HepG2 (cell line): ENCODE measurements around the gene CDC42BPG. TPM values are rescaled to one million over a fixed set of nuclear protein-coding genes. Genes with fewer than 3 reads are reported as not detected.

Experiments
- CHD2 ChIP-seq: IDR thresholded peaks from 2 replicates; pipeline ENCODE4 v1.6.1; 2011; ENCODE audit warnings: low read depth, low read length, improper control_type of control experiment
- ELF1 ChIP-seq: sonication (generic); formaldehyde crosslinking; IDR thresholded peaks from 2 replicates; pipeline ENCODE4 v1.4.0; 2020; ENCODE audit warnings: missing genetic modification reagents
- ETV6 ChIP-seq: sonication (generic); formaldehyde crosslinking; conservative IDR thresholded peaks from 2 replicates; pipeline ENCODE4 v1.4.0; 2020; ENCODE audit warnings: missing genetic modification reagents
- PAF1 ChIP-seq: IDR thresholded peaks from 2 replicates; pipeline ENCODE4 v1.6.1; 2016; ENCODE audit warnings: missing genetic modification reagents, missing compliant biosample characterization
- RAD21 ChIP-seq: fragments of 450-650 bp; formaldehyde crosslinking; IDR thresholded peaks from 2 replicates; pipeline ENCODE4 v1.5.0; 2020; ENCODE audit warnings: mild to moderate bottlenecking
- RFXAP ChIP-seq: sonication (generic); formaldehyde crosslinking; IDR thresholded peaks from 2 replicates; pipeline ENCODE4 v1.4.0; 2020; ENCODE audit warnings: missing genetic modification reagents, borderline replicate concordance
- ZIK1 ChIP-seq: sonication (generic); formaldehyde crosslinking; IDR thresholded peaks from 2 replicates; pipeline ENCODE4 v1.5.0; 2020; ENCODE audit warnings: mild to moderate bottlenecking, low read depth, missing genetic modification reagents, borderline replicate concordance
- ZNF207 ChIP-seq: fragments of 450-650 bp; IDR thresholded peaks from 2 replicates; pipeline ENCODE4 v1.6.1; 2016; ENCODE audit warnings: antibody characterized with exemption, borderline replicate concordance
- ZNF329 ChIP-seq: sonication (generic); formaldehyde crosslinking; IDR thresholded peaks from 2 replicates; pipeline ENCODE4 v1.9.0; 2021; ENCODE audit warnings: low read depth, mild to moderate bottlenecking, missing genetic modification reagents
- ZNF343 ChIP-seq: sonication (generic); formaldehyde crosslinking; IDR thresholded peaks from 2 replicates; pipeline ENCODE4 v1.4.0; 2020; ENCODE audit warnings: mild to moderate bottlenecking, missing genetic modification reagents
- ZNF589 ChIP-seq: sonication (generic); formaldehyde crosslinking; conservative IDR thresholded peaks from 2 replicates; pipeline ENCODE4 v1.8.0; 2022; ENCODE audit warnings: mild to moderate bottlenecking, moderate library complexity, missing genetic modification reagents
- ZNF703 ChIP-seq: sonication (generic); formaldehyde crosslinking; IDR thresholded peaks from 2 replicates; pipeline ENCODE4 v1.5.1; 2020; ENCODE audit warnings: missing genetic modification reagents, mild to moderate bottlenecking, moderate library complexity, borderline replicate concordance
- polyA plus RNA-seq, 8 experiments: library from polyadenylated mRNA; depleted of rRNA in 3 of 8; stranded (reverse) in 7 of 8; unstranded in 1 of 8; fragments of >200 nt; fragmentation: Illumina TruSeq in 4 of 8; extraction: Trizol in 4 of 8; gene quantifications; 2 replicates each; pipeline versions ENCODE4 v1.2.1 to v1.2.3, GENCODE V29; 2011 to 2016; ENCODE audit warnings: low read depth in 4 of 8, missing spikeins in 1 of 8, mixed read lengths in 1 of 8; ENCODE audit not compliant: insufficient read depth in 1 of 8
- total RNA-seq, 5 experiments: library from RNA; depleted of rRNA; stranded (reverse); fragments of >200 nt; fragmentation: Illumina TruSeq; extraction: Trizol; gene quantifications; 2 replicates each; pipeline ENCODE4 v1.2.3, GENCODE V29; 2016; ENCODE audit warnings: low read depth in 1 of 5
- TF ChIP-seq, protein P1 (sequence below): IDR thresholded peaks from 2 replicates; pipeline ENCODE4 v1.6.1; 2016; ENCODE audit warnings: low read depth, missing genetic modification reagents, missing compliant biosample characterization
- TF ChIP-seq, protein P2 (sequence below): sonication (generic); formaldehyde crosslinking; IDR thresholded peaks from 2 replicates; pipeline ENCODE4 v1.5.0; 2020; ENCODE audit warnings: mild to moderate bottlenecking, missing genetic modification reagents, borderline replicate concordance
- TF ChIP-seq, protein P3 (sequence below): sonication (generic); formaldehyde crosslinking; IDR thresholded peaks from 2 replicates; pipeline ENCODE4 v1.4.0; 2020; ENCODE audit warnings: missing genetic modification reagents, borderline replicate concordance

Gene CDC42BPG
- total and polyA plus RNA-seq, 2 of the 13 experiments (the other 11 are each of a cell fraction or from before 2014, with no cell fraction given) = 0.55 to 1.4 TPM

DNA sequence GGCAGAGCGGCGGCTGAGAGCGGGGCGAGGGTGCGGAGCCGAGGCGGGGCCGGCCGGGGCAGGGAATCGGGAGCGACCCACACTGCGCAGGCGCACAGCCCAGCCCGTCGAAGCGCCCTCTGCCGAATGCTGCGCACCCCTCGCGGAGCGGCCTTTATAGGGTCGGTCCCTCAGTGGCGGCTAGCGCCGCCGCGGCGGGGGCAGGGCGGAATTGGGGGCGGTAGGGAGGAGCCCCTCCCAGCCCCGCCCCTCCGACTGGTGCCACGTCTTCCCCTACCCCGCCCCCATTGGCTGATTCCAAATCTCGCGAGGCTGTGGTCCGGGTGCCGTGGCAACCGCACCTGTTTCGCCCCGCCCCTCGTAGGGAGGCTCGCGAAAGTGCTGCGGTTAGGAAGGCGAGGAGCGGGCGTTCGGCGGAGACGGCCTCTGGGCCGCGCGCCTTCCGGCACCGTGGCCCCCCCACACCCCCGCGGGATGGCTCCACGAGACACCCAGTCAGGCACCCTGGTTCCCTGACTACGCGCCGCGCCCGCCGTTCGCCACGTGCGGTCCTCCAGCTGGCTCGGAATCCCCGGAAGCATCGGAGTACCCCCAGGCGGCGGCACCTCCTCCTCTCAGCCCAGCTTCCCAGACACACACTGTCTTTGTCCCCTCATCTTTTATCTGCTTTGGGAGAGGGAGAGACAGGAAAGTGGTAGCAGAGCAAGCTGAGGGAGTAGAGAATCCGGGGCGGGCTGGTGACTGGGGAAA is 34.2 kb upstream of the CDC42BPG start, which contains the start of gene EHD1 (continued):
- TF ChIP-seq, protein P1, sequence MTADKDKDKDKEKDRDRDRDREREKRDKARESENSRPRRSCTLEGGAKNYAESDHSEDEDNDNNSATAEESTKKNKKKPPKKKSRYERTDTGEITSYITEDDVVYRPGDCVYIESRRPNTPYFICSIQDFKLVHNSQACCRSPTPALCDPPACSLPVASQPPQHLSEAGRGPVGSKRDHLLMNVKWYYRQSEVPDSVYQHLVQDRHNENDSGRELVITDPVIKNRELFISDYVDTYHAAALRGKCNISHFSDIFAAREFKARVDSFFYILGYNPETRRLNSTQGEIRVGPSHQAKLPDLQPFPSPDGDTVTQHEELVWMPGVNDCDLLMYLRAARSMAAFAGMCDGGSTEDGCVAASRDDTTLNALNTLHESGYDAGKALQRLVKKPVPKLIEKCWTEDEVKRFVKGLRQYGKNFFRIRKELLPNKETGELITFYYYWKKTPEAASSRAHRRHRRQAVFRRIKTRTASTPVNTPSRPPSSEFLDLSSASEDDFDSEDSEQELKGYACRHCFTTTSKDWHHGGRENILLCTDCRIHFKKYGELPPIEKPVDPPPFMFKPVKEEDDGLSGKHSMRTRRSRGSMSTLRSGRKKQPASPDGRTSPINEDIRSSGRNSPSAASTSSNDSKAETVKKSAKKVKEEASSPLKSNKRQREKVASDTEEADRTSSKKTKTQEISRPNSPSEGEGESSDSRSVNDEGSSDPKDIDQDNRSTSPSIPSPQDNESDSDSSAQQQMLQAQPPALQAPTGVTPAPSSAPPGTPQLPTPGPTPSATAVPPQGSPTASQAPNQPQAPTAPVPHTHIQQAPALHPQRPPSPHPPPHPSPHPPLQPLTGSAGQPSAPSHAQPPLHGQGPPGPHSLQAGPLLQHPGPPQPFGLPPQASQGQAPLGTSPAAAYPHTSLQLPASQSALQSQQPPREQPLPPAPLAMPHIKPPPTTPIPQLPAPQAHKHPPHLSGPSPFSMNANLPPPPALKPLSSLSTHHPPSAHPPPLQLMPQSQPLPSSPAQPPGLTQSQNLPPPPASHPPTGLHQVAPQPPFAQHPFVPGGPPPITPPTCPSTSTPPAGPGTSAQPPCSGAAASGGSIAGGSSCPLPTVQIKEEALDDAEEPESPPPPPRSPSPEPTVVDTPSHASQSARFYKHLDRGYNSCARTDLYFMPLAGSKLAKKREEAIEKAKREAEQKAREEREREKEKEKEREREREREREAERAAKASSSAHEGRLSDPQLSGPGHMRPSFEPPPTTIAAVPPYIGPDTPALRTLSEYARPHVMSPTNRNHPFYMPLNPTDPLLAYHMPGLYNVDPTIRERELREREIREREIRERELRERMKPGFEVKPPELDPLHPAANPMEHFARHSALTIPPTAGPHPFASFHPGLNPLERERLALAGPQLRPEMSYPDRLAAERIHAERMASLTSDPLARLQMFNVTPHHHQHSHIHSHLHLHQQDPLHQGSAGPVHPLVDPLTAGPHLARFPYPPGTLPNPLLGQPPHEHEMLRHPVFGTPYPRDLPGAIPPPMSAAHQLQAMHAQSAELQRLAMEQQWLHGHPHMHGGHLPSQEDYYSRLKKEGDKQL (CRISPR knock-in tag) = no peak
- TF ChIP-seq RAD21 (peak; percentile 77), ETV6 (no peak), ZNF703 (CRISPR knock-in tag) (no peak), ZNF343 (peak; percentile 88), ZNF329 (CRISPR knock-in tag) (peak; percentile 84), ELF1 (CRISPR knock-in tag) (peak; percentile 71), PAF1 (CRISPR knock-in tag) (no peak), ZNF589 (CRISPR knock-in tag) (peak; percentile 46), ZIK1 (CRISPR knock-in tag) (peak; percentile 25; the same call in 1 of the 2 replicates), CHD2 (peak; percentile 98), ZNF207 (no peak), RFXAP (CRISPR knock-in tag) (peak; percentile 87; the same call in 1 of the 2 replicates)
- TF ChIP-seq, protein P2, sequence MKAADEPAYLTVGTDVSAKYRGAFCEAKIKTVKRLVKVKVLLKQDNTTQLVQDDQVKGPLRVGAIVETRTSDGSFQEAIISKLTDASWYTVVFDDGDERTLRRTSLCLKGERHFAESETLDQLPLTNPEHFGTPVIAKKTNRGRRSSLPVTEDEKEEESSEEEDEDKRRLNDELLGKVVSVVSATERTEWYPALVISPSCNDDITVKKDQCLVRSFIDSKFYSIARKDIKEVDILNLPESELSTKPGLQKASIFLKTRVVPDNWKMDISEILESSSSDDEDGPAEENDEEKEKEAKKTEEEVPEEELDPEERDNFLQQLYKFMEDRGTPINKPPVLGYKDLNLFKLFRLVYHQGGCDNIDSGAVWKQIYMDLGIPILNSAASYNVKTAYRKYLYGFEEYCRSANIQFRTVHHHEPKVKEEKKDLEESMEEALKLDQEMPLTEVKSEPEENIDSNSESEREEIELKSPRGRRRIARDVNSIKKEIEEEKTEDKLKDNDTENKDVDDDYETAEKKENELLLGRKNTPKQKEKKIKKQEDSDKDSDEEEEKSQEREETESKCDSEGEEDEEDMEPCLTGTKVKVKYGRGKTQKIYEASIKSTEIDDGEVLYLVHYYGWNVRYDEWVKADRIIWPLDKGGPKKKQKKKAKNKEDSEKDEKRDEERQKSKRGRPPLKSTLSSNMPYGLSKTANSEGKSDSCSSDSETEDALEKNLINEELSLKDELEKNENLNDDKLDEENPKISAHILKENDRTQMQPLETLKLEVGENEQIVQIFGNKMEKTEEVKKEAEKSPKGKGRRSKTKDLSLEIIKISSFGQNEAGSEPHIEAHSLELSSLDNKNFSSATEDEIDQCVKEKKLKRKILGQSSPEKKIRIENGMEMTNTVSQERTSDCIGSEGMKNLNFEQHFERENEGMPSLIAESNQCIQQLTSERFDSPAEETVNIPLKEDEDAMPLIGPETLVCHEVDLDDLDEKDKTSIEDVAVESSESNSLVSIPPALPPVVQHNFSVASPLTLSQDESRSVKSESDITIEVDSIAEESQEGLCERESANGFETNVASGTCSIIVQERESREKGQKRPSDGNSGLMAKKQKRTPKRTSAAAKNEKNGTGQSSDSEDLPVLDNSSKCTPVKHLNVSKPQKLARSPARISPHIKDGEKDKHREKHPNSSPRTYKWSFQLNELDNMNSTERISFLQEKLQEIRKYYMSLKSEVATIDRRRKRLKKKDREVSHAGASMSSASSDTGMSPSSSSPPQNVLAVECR = peak; percentile 90
- TF ChIP-seq, protein P3, sequence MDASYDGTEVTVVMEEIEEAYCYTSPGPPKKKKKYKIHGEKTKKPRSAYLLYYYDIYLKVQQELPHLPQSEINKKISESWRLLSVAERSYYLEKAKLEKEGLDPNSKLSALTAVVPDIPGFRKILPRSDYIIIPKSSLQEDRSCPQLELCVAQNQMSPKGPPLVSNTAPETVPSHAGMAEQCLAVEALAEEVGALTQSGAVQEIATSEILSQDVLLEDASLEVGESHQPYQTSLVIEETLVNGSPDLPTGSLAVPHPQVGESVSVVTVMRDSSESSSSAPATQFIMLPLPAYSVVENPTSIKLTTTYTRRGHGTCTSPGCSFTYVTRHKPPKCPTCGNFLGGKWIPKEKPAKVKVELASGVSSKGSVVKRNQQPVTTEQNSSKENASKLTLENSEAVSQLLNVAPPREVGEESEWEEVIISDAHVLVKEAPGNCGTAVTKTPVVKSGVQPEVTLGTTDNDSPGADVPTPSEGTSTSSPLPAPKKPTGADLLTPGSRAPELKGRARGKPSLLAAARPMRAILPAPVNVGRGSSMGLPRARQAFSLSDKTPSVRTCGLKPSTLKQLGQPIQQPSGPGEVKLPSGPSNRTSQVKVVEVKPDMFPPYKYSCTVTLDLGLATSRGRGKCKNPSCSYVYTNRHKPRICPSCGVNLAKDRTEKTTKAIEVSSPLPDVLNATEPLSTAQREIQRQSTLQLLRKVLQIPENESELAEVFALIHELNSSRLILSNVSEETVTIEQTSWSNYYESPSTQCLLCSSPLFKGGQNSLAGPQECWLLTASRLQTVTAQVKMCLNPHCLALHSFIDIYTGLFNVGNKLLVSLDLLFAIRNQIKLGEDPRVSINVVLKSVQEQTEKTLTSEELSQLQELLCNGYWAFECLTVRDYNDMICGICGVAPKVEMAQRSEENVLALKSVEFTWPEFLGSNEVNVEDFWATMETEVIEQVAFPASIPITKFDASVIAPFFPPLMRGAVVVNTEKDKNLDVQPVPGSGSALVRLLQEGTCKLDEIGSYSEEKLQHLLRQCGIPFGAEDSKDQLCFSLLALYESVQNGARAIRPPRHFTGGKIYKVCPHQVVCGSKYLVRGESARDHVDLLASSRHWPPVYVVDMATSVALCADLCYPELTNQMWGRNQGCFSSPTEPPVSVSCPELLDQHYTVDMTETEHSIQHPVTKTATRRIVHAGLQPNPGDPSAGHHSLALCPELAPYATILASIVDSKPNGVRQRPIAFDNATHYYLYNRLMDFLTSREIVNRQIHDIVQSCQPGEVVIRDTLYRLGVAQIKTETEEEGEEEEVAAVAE (CRISPR knock-in tag) = peak; percentile 89; the same call in 1 of the 2 replicates
